Suppressor macrophage (primary cell): ENCODE data around the gene PPP1R12B.
"Not testable (repeated sequence)": the region's sequence is repeated elsewhere in the genome, so short reads cannot be mapped to it uniquely, and the experiment has no call there.

Experiments
- DNase-seq, 4 experiments: peaks; one replicate each; pipeline ENCODE4 v3.0.0-alpha.2; 2020 to 2022

Gene PPP1R12B

GRCh38 chr1:202638019-202638700, 289.7 kb downstream of the PPP1R12B start:
- no peak for DNase-seq

GRCh38 chr1:202638701-202639305, 290.3 kb downstream of the PPP1R12B start:
- not testable (repeated sequence) for DNase-seq

GRCh38 chr1:202639500-202639899, 291.0 kb downstream of the PPP1R12B start:
- no peak for DNase-seq

- DNase-seq = no peak
Measured at GRCh38 chr1:202642212-202642611, 293.7 kb downstream of the PPP1R12B start.
